ENCODE measurements around the gene SPTB.
"Not testable (repeated sequence)": the region's sequence is repeated elsewhere in the genome, so short reads cannot be mapped to it uniquely, and the experiment has no call there.

The SPTB gene

DNA sequence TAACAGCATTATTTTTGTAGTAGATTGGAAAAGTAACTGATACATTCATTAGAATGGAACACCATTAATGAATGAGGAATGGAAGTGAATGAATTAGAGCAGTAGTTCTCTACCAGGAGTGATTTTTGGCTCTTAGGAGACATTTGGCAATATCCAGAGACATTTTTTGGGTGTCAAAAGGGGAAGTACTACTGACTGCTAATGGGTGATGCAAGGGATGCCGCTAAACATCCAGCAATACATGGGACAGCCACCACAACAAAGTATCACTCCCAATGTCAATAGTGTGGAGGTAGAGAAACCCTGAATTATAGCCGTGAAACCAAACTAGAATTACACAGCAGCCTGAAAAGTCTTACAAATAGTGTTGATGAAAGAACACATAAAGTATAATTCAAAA lies 36.1 kb upstream of the SPTB start:
- peaks cover 66% of the 10 kb centered on the region for H3K79me2 ChIP-seq (ENCODE audit: insufficient read depth, low read length)
- no peaks in the 10 kb centered on the region for H3K9me3 ChIP-seq (ENCODE audit: insufficient read depth, low read length, severe bottlenecking)
- DNase-seq (no peak), ATAC-seq (ENCODE audit: insufficient read depth, low read depth) (no peak)
- peak overlapping the region; percentile 84 for H3K4me2 ChIP-seq (ENCODE audit: insufficient read depth, low read length)
- H3K4me1 ChIP-seq (ENCODE audit: insufficient read depth, low read length): peaks cover 27% of the 10 kb centered on the region
- H3K4me3 ChIP-seq (ENCODE audit: low read depth in 1 of 2, low read length in 2 of 2): peak overlapping the region in 1 of 2 experiments; percentile 88; a peak in 2 of 4 replicates
- peak overlapping the region; percentile 94; the same call in 1 of the 2 replicates for H3K27ac ChIP-seq (ENCODE audit: low read length)
- TF ChIP-seq EZH2 (IDR thresholded peaks at IDR 0.05; ENCODE audit: borderline replicate concordance, low read depth, low read length, severe bottlenecking): no peak
- TF ChIP-seq, protein P1, sequence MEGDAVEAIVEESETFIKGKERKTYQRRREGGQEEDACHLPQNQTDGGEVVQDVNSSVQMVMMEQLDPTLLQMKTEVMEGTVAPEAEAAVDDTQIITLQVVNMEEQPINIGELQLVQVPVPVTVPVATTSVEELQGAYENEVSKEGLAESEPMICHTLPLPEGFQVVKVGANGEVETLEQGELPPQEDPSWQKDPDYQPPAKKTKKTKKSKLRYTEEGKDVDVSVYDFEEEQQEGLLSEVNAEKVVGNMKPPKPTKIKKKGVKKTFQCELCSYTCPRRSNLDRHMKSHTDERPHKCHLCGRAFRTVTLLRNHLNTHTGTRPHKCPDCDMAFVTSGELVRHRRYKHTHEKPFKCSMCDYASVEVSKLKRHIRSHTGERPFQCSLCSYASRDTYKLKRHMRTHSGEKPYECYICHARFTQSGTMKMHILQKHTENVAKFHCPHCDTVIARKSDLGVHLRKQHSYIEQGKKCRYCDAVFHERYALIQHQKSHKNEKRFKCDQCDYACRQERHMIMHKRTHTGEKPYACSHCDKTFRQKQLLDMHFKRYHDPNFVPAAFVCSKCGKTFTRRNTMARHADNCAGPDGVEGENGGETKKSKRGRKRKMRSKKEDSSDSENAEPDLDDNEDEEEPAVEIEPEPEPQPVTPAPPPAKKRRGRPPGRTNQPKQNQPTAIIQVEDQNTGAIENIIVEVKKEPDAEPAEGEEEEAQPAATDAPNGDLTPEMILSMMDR (IDR thresholded peaks at IDR 0.05; ENCODE audit: borderline replicate concordance, extremely low read depth, low read length, poor library complexity, severe bottlenecking): no peak
- H3K9ac ChIP-seq (ENCODE audit: low read depth, low read length): peak overlapping the region; percentile 92; the same call in 1 of the 2 replicates
- no peak overlapping the region for H2AFZ ChIP-seq (ENCODE audit: low read depth, low read length)
- H3K36me3 ChIP-seq (ENCODE audit: insufficient read depth, low read length): peaks cover 4% of the 10 kb centered on the region; the same call in 1 of the 2 replicates
- no peaks in the 10 kb centered on the region for H3K27me3 ChIP-seq (ENCODE audit: insufficient read depth, low read length, poor library complexity)
- H4K20me1 ChIP-seq (ENCODE audit: insufficient read depth, low read length): peaks cover 23% of the 10 kb centered on the region; the same call in 1 of the 2 replicates

DNA sequence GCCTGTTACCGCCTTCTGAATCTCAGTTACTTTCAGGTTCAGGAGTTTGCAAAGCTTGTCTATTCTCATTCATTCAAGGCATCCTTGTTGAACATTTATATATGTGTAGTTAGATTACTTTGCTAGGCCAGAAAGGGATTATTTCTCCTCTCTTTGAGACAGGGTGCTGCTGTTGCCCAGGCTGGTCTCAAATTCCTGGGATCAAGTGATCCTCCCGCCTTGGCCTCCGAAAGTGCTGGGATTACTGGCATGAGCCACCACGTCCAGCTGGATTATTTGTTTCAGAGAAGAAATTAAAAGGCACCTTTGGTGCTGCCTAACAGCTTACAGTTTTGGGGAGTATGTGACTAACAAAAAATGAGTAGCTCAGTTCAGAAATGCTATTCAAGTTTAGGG lies 35.3 kb upstream of the SPTB start:
- H3K79me2 ChIP-seq (ENCODE audit: insufficient read depth, low read length): peaks cover 58% of the 10 kb centered on the region

DNA sequence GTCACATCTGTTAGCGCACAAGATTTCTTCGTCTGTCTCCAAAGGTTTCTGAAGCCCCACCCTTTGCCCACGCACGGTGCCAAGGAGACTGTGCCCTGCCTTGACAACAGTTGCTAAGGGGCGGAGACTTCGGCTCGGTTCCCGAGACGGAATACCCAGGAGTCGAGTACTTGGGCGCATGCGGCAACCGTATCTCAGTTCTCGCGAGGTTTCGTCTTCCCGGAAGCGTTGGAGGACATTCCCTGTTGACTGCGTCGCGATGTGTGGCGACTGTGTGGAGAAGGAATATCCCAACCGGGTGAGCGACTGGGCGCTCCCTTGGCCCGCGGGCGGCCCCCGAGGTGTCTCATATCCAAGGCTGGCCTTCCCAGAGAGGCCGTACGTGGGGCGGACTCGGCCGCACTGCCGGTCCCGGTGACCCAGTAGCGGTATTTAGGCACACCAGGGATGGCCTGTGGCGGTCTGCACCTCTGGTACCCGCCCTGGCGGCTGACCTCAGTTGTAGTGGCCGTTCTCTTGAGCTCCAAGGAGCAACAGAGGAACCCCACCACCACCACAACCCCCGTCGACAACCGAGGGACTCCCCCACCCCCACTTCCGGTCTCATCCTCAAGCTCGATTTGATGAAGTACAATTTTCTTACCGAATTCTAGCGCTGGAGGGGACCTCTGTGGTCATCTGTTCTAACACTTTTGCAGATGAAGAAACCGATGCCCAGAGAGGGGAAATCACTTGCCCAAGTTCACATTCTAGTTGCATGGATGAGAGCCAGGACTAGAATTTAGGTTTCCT lies 34.7 kb upstream of the SPTB start, which contains the start of gene CHURC1:
CHURC1 (plus strand) TSS at position 219 of the 792 bp plus-strand sequence; CDS start at position 260, 41 bp downstream.
- TF ChIP-seq, protein P1 (IDR thresholded peaks at IDR 0.05; ENCODE audit: borderline replicate concordance, extremely low read depth, low read length, poor library complexity, severe bottlenecking): no peak
- TF ChIP-seq EZH2 (IDR thresholded peaks at IDR 0.05; ENCODE audit: borderline replicate concordance, low read depth, low read length, severe bottlenecking): no peak
- Histone ChIP-seq H3K4me1 (ENCODE audit: insufficient read depth, low read length) (peaks cover 27% of the 10 kb centered on the region), H3K36me3 (ENCODE audit: insufficient read depth, low read length) (peaks cover 4% of the 10 kb centered on the region; the same call in 1 of the 2 replicates), H3K27ac (ENCODE audit: low read length) (peak within 1 kb of the TSS; percentile 94), H3K4me2 (ENCODE audit: insufficient read depth, low read length) (peak within 1 kb of the TSS; percentile 84), H3K9ac (ENCODE audit: low read depth, low read length) (peak within 1 kb of the TSS; percentile 92), H3K4me3 (ENCODE audit: low read depth in 1 of 2, low read length in 2 of 2) (peak within 1 kb of the TSS; percentile 70 to 88), H4K20me1 (ENCODE audit: insufficient read depth, low read length) (peaks cover 16% of the 10 kb centered on the region; the same call in 1 of the 2 replicates), H2AFZ (ENCODE audit: low read depth, low read length) (peak within 1 kb of the TSS; percentile 93), H3K27me3 (ENCODE audit: insufficient read depth, low read length, poor library complexity) (peaks cover 4% of the 10 kb centered on the region), H3K79me2 (ENCODE audit: insufficient read depth, low read length) (peaks cover 52% of the 10 kb centered on the region), H3K9me3 (ENCODE audit: insufficient read depth, low read length, severe bottlenecking) (no peaks in the 10 kb centered on the region)
- DNase-seq: peak; percentile 99
- peak; percentile 99 for ATAC-seq (ENCODE audit: insufficient read depth, low read depth)

More for the DNA sequence above, 35.3 kb upstream of the SPTB start:
- H3K4me3 ChIP-seq (ENCODE audit: low read depth in 1 of 2, low read length in 2 of 2): peak overlapping the region; percentile 70 to 88
- ATAC-seq (ENCODE audit: insufficient read depth, low read depth): no peak
- peak overlapping the region; percentile 94 for H3K27ac ChIP-seq (ENCODE audit: low read length)
- TF ChIP-seq EZH2 (IDR thresholded peaks at IDR 0.05; ENCODE audit: borderline replicate concordance, low read depth, low read length, severe bottlenecking): no peak
- TF ChIP-seq, protein P1 (IDR thresholded peaks at IDR 0.05; ENCODE audit: borderline replicate concordance, extremely low read depth, low read length, poor library complexity, severe bottlenecking): no peak
- no peak for DNase-seq
- H3K9me3 ChIP-seq (ENCODE audit: insufficient read depth, low read length, severe bottlenecking): no peaks in the 10 kb centered on the region
- peaks cover 27% of the 10 kb centered on the region for H3K4me1 ChIP-seq (ENCODE audit: insufficient read depth, low read length)
- H3K9ac ChIP-seq (ENCODE audit: low read depth, low read length): peak overlapping the region; percentile 92
- peaks cover 19% of the 10 kb centered on the region; the same call in 1 of the 2 replicates for H4K20me1 ChIP-seq (ENCODE audit: insufficient read depth, low read length)
- H3K4me2 ChIP-seq (ENCODE audit: insufficient read depth, low read length): peak overlapping the region; percentile 84
- peaks cover 4% of the 10 kb centered on the region; the same call in 1 of the 2 replicates for H3K36me3 ChIP-seq (ENCODE audit: insufficient read depth, low read length)
- H2AFZ ChIP-seq (ENCODE audit: low read depth, low read length): peak overlapping the region; percentile 93; the same call in 1 of the 2 replicates
- H3K27me3 ChIP-seq (ENCODE audit: insufficient read depth, low read length, poor library complexity): no peaks in the 10 kb centered on the region

DNA sequence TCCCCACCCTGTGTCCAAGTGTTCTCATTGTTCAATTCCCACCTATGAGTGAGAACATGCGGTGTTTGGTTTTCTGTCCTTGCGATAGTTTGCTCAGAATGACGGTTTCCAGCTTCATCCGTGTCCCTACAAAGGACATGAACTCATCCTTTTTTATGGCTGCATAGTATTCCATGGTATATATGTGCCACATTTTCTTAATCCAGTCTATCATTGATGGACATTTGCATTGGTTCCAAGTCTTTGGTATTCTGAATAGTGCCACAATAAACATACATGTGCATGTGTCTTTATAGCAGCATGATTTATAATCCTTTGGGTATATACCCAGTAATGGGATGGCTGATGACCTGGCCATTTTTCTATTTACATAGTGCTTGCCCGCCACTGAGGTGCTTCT lies 33.8 kb upstream of the SPTB start:
- Histone ChIP-seq H3K4me3 (ENCODE audit: low read depth in 1 of 2, low read length in 2 of 2) (peak overlapping the region in 1 of 2 experiments; percentile 88; a peak in 2 of 4 replicates), H3K4me2 (ENCODE audit: insufficient read depth, low read length) (peak overlapping the region; percentile 84; the same call in 1 of the 2 replicates), H3K4me1 (ENCODE audit: insufficient read depth, low read length) (peaks cover 27% of the 10 kb centered on the region), H4K20me1 (ENCODE audit: insufficient read depth, low read length) (peaks cover 15% of the 10 kb centered on the region; the same call in 1 of the 2 replicates), H2AFZ (ENCODE audit: low read depth, low read length) (peak overlapping the region; percentile 93; the same call in 1 of the 2 replicates), H3K79me2 (ENCODE audit: insufficient read depth, low read length) (peaks cover 43% of the 10 kb centered on the region)
- H3K36me3 ChIP-seq (ENCODE audit: insufficient read depth, low read length); H3K27ac ChIP-seq (ENCODE audit: low read length); ATAC-seq (ENCODE audit: insufficient read depth, low read depth); H3K9me3 ChIP-seq (ENCODE audit: insufficient read depth, low read length, severe bottlenecking); DNase-seq; H3K9ac ChIP-seq (ENCODE audit: low read depth, low read length); H3K27me3 ChIP-seq (ENCODE audit: insufficient read depth, low read length, poor library complexity): not testable (repeated sequence)

All from DND-41 (cell line).